ENCODE results near the gene KRTAP24-1.

The KRTAP24-1 gene

GRCh38 chr21:30271611-30272010 is 11.1 kb downstream of the KRTAP24-1 start:
- Histone ChIP-seq H3K4me3 (ENCODE audit: low read length) (no peak overlapping the region), H3K27me3 (ENCODE audit: low read depth, low read length) (no peaks in the 10 kb centered on the region), H3K27ac (ENCODE audit: low read length) (no peak overlapping the region), H3K36me3 (replicated peaks; ENCODE audit: low read depth, low read length) (no peaks in the 10 kb centered on the region), H3K9me3 (ENCODE audit: insufficient read depth, low read length) (no peaks in the 10 kb centered on the region), H3K4me1 (ENCODE audit: low read length) (no peaks in the 10 kb centered on the region), H4K20me1 (ENCODE audit: insufficient read depth, low read length) (no peaks in the 10 kb centered on the region), H3K79me2 (ENCODE audit: low read length) (no peaks in the 10 kb centered on the region), H3K9ac (ENCODE audit: low read length) (no peak overlapping the region), H2AFZ (ENCODE audit: low read depth, low read length) (no peak overlapping the region), H3K4me2 (ENCODE audit: low read length) (no peak overlapping the region)
- TF ChIP-seq EZH2phosphoT487 (IDR thresholded peaks at IDR 0.05; ENCODE audit: low read depth) (no peak), CTCF (IDR thresholded peaks at IDR 0.05; ENCODE audit: low read depth, low read length) (no peak)

- no peaks in the 10 kb centered on the region for H3K79me2 ChIP-seq (ENCODE audit: low read length)
- no peak overlapping the region for H3K9ac ChIP-seq (ENCODE audit: low read length)
- no peaks in the 10 kb centered on the region for H3K36me3 ChIP-seq (replicated peaks; ENCODE audit: low read depth, low read length)
- no peaks in the 10 kb centered on the region for H3K27me3 ChIP-seq (ENCODE audit: low read depth, low read length)
- no peak overlapping the region for H3K4me3 ChIP-seq (ENCODE audit: low read length)
- TF ChIP-seq CTCF (IDR thresholded peaks at IDR 0.05; ENCODE audit: low read depth, low read length) (no peak), EZH2phosphoT487 (IDR thresholded peaks at IDR 0.05; ENCODE audit: low read depth) (no peak)
- no peaks in the 10 kb centered on the region for H3K4me1 ChIP-seq (ENCODE audit: low read length)
- no peak overlapping the region for H3K27ac ChIP-seq (ENCODE audit: low read length)
- no peak overlapping the region for H3K4me2 ChIP-seq (ENCODE audit: low read length)
- H3K9me3 ChIP-seq (ENCODE audit: insufficient read depth, low read length), result no peaks in the 10 kb centered on the region
- H4K20me1 ChIP-seq (ENCODE audit: insufficient read depth, low read length), result no peaks in the 10 kb centered on the region
- no peak overlapping the region for H2AFZ ChIP-seq (ENCODE audit: low read depth, low read length)
Measured at GRCh38 chr21:30271156-30271555, 11.6 kb downstream of the KRTAP24-1 start.

GRCh38 chr21:30269803-30270530 is 12.8 kb downstream of the KRTAP24-1 start:
- H4K20me1 ChIP-seq (ENCODE audit: insufficient read depth, low read length), result no peaks in the 10 kb centered on the region
- no peak overlapping the region for H3K9ac ChIP-seq (ENCODE audit: low read length)
- H3K4me3 ChIP-seq (ENCODE audit: low read length), result no peak overlapping the region
- no peaks in the 10 kb centered on the region for H3K36me3 ChIP-seq (replicated peaks; ENCODE audit: low read depth, low read length)
- TF ChIP-seq EZH2phosphoT487 (IDR thresholded peaks at IDR 0.05; ENCODE audit: low read depth), result no peak
- no peak for TF ChIP-seq CTCF (IDR thresholded peaks at IDR 0.05; ENCODE audit: low read depth, low read length)
- H3K9me3 ChIP-seq (ENCODE audit: insufficient read depth, low read length), result no peaks in the 10 kb centered on the region
- no peaks in the 10 kb centered on the region for H3K79me2 ChIP-seq (ENCODE audit: low read length)
- H3K4me1 ChIP-seq (ENCODE audit: low read length), result no peaks in the 10 kb centered on the region
- H3K4me2 ChIP-seq (ENCODE audit: low read length), result no peak overlapping the region
- H2AFZ ChIP-seq (ENCODE audit: low read depth, low read length), result no peak overlapping the region
- no peak overlapping the region for H3K27ac ChIP-seq (ENCODE audit: low read length)
- no peaks in the 10 kb centered on the region for H3K27me3 ChIP-seq (ENCODE audit: low read depth, low read length)

GRCh38 chr21:30268608-30269197 is 14.0 kb downstream of the KRTAP24-1 start:
- Histone ChIP-seq H3K9ac (ENCODE audit: low read length) (no peak overlapping the region), H2AFZ (ENCODE audit: low read depth, low read length) (no peak overlapping the region)
- TF ChIP-seq CTCF (IDR thresholded peaks at IDR 0.05; ENCODE audit: low read depth, low read length), result peak; percentile 56
- no peak for TF ChIP-seq EZH2phosphoT487 (IDR thresholded peaks at IDR 0.05; ENCODE audit: low read depth)

More at GRCh38 chr21:30268608-30269197, 14.0 kb downstream of the KRTAP24-1 start:
- H3K79me2 ChIP-seq (ENCODE audit: low read length), result no peaks in the 10 kb centered on the region
- 0 out of 2 replicates have a peak overlapping the region, but pooled peaks have one; percentile 18 for H3K4me2 ChIP-seq (ENCODE audit: low read length)
- H3K36me3 ChIP-seq (replicated peaks; ENCODE audit: low read depth, low read length), result no peaks in the 10 kb centered on the region
- H3K4me3 ChIP-seq (ENCODE audit: low read length), result no peak overlapping the region
- no peak overlapping the region for H3K27ac ChIP-seq (ENCODE audit: low read length)
- H3K27me3 ChIP-seq (ENCODE audit: low read depth, low read length), result no peaks in the 10 kb centered on the region
- H4K20me1 ChIP-seq (ENCODE audit: insufficient read depth, low read length), result no peaks in the 10 kb centered on the region
- H3K4me1 ChIP-seq (ENCODE audit: low read length), result no peaks in the 10 kb centered on the region
- no peaks in the 10 kb centered on the region for H3K9me3 ChIP-seq (ENCODE audit: insufficient read depth, low read length)

Measured in OCI-LY3 (cell line).